ENCODE measurements around the gene ACVRL1.

GRCh38 chr12:51960890-51961289 lies 53.6 kb downstream of the ACVRL1 start:
- TF ChIP-seq, protein P1, sequence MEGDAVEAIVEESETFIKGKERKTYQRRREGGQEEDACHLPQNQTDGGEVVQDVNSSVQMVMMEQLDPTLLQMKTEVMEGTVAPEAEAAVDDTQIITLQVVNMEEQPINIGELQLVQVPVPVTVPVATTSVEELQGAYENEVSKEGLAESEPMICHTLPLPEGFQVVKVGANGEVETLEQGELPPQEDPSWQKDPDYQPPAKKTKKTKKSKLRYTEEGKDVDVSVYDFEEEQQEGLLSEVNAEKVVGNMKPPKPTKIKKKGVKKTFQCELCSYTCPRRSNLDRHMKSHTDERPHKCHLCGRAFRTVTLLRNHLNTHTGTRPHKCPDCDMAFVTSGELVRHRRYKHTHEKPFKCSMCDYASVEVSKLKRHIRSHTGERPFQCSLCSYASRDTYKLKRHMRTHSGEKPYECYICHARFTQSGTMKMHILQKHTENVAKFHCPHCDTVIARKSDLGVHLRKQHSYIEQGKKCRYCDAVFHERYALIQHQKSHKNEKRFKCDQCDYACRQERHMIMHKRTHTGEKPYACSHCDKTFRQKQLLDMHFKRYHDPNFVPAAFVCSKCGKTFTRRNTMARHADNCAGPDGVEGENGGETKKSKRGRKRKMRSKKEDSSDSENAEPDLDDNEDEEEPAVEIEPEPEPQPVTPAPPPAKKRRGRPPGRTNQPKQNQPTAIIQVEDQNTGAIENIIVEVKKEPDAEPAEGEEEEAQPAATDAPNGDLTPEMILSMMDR (optimal IDR thresholded peaks at IDR 0.05 in 1 of 3, IDR thresholded peaks at IDR 0.05 in 1 of 3, conservative IDR thresholded peaks at IDR 0.05 in 1 of 3; ENCODE audit: extremely low read depth in 1 of 3, insufficient read depth in 2 of 3, low read length in 3 of 3): no peak
- TF ChIP-seq EZH2 (IDR thresholded peaks at IDR 0.05; ENCODE audit: low read length): no peak

All from keratinocyte (primary cell).